ENCODE data around the gene MAML2.

DNA sequence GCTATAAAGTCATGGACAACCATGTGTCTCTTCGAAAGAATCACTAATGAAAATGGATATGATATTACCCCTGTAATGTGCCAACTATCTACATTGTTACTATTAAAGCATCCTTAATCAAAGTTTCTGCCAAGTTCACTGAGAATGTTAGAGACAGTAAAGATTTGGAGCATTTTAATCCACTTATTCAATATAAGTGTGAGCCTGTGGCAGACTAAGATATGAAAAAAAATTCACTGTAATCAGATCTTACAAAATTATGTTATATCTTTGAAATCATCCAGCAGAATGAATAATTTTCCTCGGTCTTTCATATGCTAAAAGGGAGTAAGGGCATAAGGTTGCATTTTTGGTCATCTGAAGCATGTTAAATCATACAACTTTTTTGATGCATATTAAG is 49.9 kb downstream of the MAML2 start:
- TF ChIP-seq POLR2AphosphoS5 (IDR thresholded peaks at IDR 0.05; ENCODE audit: low read depth) (no peak), NANOG (IDR thresholded peaks at IDR 0.05; ENCODE audit: borderline replicate concordance) (no peak)
- TF ChIP-seq, protein P1, sequence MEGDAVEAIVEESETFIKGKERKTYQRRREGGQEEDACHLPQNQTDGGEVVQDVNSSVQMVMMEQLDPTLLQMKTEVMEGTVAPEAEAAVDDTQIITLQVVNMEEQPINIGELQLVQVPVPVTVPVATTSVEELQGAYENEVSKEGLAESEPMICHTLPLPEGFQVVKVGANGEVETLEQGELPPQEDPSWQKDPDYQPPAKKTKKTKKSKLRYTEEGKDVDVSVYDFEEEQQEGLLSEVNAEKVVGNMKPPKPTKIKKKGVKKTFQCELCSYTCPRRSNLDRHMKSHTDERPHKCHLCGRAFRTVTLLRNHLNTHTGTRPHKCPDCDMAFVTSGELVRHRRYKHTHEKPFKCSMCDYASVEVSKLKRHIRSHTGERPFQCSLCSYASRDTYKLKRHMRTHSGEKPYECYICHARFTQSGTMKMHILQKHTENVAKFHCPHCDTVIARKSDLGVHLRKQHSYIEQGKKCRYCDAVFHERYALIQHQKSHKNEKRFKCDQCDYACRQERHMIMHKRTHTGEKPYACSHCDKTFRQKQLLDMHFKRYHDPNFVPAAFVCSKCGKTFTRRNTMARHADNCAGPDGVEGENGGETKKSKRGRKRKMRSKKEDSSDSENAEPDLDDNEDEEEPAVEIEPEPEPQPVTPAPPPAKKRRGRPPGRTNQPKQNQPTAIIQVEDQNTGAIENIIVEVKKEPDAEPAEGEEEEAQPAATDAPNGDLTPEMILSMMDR (conservative IDR thresholded peaks at IDR 0.05; ENCODE audit: low read depth in 2 of 2), result no peak

Measured in GM23338 (cell line).